Spleen (tissue), 11 donors: ENCODE data around the gene LMF2. TPM values are rescaled to one million over a fixed set of nuclear protein-coding genes. Genes with fewer than 3 reads are reported as not detected.

ENCODE experiments used
- DNase-seq: peaks from one replicate; pipeline ENCODE4 v3.0.0-alpha.2; 2020
- H3K27ac ChIP-seq, 8 donors: fragments of 200-600 bp; sonication (generic) in 7 of 8; 1 replicate in 4 of 8; 2 replicates in 4 of 8; pipeline versions ENCODE4 v1.5.0 to v1.8.0; 2016 to 2021; ENCODE audit warnings: inconsistent platforms in 4 of 8, mild to moderate bottlenecking in 4 of 8, moderate library complexity in 1 of 8
- H3K27me3 ChIP-seq, 7 donors: fragments of 200-600 bp; sonication (generic) in 6 of 7; replicated peaks in 1 of 7; 1 replicate in 4 of 7; 2 replicates in 3 of 7; pipeline versions ENCODE4 v1.5.0 to v1.8.0; 2016 to 2021; ENCODE audit warnings: inconsistent platforms in 3 of 7, mild to moderate bottlenecking in 1 of 7
- H3K36me3 ChIP-seq, 6 donors: fragments of 200-600 bp; sonication (generic) in 5 of 6; 1 replicate in 4 of 6; 2 replicates in 2 of 6; pipeline versions ENCODE4 v1.5.0 to v1.8.0; 2016 to 2021; ENCODE audit warnings: inconsistent platforms in 2 of 6
- H3K4me1 ChIP-seq, 6 donors: fragments of 200-600 bp; sonication (generic) in 5 of 6; 1 replicate in 3 of 6; 2 replicates in 3 of 6; pipeline versions ENCODE4 v1.5.0 to v1.8.0; 2016 to 2021; ENCODE audit warnings: inconsistent platforms in 3 of 6
- H3K4me3 ChIP-seq, 8 donors: fragments of 200-600 bp; sonication (generic) in 7 of 8; 1 replicate in 4 of 8; 2 replicates in 4 of 8; pipeline versions ENCODE4 v1.5.0 to v1.8.0; 2016 to 2021; ENCODE audit warnings: inconsistent platforms in 4 of 8, mild to moderate bottlenecking in 4 of 8, moderate library complexity in 2 of 8
- H3K9me3 ChIP-seq, 8 donors: fragments of 200-600 bp; sonication (generic) in 7 of 8; 1 replicate in 4 of 8; 2 replicates in 4 of 8; pipeline versions ENCODE4 v1.5.0 to v1.8.0; 2016 to 2021; ENCODE audit warnings: inconsistent platforms in 4 of 8
- POLR2A ChIP-seq, 3 donors: fragments of 450-650 bp; IDR thresholded peaks; one replicate each; pipeline ENCODE4 v1.5.1; 2017; ENCODE audit warnings: antibody characterized with exemption in 3 of 3, mild to moderate bottlenecking in 1 of 3
- POLR2AphosphoS5 ChIP-seq, 3 donors: sonication (generic); formaldehyde crosslinking; IDR thresholded peaks; one replicate each; pipeline ENCODE4 v1.5.1; 2017; ENCODE audit warnings: antibody characterized with exemption in 3 of 3
- WGBS, 5 donors: extraction: QIAGEN DNeasy Blood & Tissue Kit in 3 of 5; methylation state at CpG; one replicate each; pipeline versions ENCODE4 v1.1.5 to v1.1.7; 2013 to 2018; 5-methylcytosine and 5-hydroxymethylcytosine counted together
- intact Hi-C: fragments of 100-400 bp; cut with DNase I; formaldehyde crosslinking; loops from one replicate; pipeline ENCODE4 v1.15.0; 2023; ENCODE audit warnings: low total_unique reads
- polyA plus RNA-seq, 3 donors: library from polyadenylated mRNA; stranded (reverse); fragments of 200-250 nt; gene quantifications; one replicate each; pipeline ENCODE4 v1.2.1, GENCODE V29; 2013
- total RNA-seq, 7 donors: library from RNA; depleted of rRNA in 3 of 7; stranded (reverse); fragments of >200 nt in 3 of 7; fragmentation: NEBNext Ultra II Directional in 4 of 7; extraction: Animal tissue kit (Norgen Biotek cat#: 25700) in 4 of 7; gene quantifications; one replicate each; pipeline versions ENCODE4 v1.1.0 to v1.2.1, GENCODE V29; 2016 to 2021
- TF ChIP-seq, protein P1 (sequence below), 11 experiments: fragments of 200-600 bp in 7 of 11; fragments of 450-650 bp in 4 of 11; sonication (generic) in 4 of 11; IDR thresholded peaks in 8 of 11; conservative IDR thresholded peaks in 3 of 11; 1 replicate in 7 of 11; 2 replicates in 4 of 11; pipeline versions ENCODE4 v1.4.0 to v1.8.0; 2016 to 2021; ENCODE audit warnings: antibody characterized with exemption in 11 of 11, inconsistent platforms in 4 of 11, mild to moderate bottlenecking in 1 of 11
- donor health status: healthy with polysubstance abuse.
- donor health status: DM: no; HTN: no; CAD: no; lungs with moderate emphysema.
- donor health status: DM: no; HTN: no; CAD: no.
- donor health status: Bipolar disorder and iron deficiency.
- donor health status: healthy.
- donor health status: DM: no; HTN: no; CAD: no.
- donor health status: DM: yes; HTN: yes; CAD: no.

Gene LMF2
- total and polyA plus RNA-seq, 10 donors = 36.6 to 81.1 (median 70.0) TPM

GRCh38 chr22:50459016-50459415 is 48.5 kb downstream of the LMF2 start:
- TF ChIP-seq POLR2AphosphoS5 (IDR thresholded peaks at IDR 0.05) = peak in 2 of 3 donors; percentile 7 to 43
- TF ChIP-seq, protein P1, sequence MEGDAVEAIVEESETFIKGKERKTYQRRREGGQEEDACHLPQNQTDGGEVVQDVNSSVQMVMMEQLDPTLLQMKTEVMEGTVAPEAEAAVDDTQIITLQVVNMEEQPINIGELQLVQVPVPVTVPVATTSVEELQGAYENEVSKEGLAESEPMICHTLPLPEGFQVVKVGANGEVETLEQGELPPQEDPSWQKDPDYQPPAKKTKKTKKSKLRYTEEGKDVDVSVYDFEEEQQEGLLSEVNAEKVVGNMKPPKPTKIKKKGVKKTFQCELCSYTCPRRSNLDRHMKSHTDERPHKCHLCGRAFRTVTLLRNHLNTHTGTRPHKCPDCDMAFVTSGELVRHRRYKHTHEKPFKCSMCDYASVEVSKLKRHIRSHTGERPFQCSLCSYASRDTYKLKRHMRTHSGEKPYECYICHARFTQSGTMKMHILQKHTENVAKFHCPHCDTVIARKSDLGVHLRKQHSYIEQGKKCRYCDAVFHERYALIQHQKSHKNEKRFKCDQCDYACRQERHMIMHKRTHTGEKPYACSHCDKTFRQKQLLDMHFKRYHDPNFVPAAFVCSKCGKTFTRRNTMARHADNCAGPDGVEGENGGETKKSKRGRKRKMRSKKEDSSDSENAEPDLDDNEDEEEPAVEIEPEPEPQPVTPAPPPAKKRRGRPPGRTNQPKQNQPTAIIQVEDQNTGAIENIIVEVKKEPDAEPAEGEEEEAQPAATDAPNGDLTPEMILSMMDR (IDR thresholded peaks at IDR 0.05 in 8 of 11, conservative IDR thresholded peaks at IDR 0.05 in 3 of 11) = no peak
- Histone ChIP-seq H3K4me3 (no peak overlapping the region), H3K4me1 (no peaks in the 10 kb centered on the region), H3K27ac (no peak overlapping the region), H3K27me3 (no peaks in the 10 kb centered on the region), H3K36me3 (peaks cover 0 to 100% (median 96%) of the 10 kb centered on the region in 6 donors), H3K9me3 (no peaks in the 10 kb centered on the region)
- DNase-seq = no peak
- 90 to 95% (median 92%) methylated on average over 22 of the region's 22 CpGs for WGBS, 5 donors
- intact Hi-C loops = no loop called here

DNA sequence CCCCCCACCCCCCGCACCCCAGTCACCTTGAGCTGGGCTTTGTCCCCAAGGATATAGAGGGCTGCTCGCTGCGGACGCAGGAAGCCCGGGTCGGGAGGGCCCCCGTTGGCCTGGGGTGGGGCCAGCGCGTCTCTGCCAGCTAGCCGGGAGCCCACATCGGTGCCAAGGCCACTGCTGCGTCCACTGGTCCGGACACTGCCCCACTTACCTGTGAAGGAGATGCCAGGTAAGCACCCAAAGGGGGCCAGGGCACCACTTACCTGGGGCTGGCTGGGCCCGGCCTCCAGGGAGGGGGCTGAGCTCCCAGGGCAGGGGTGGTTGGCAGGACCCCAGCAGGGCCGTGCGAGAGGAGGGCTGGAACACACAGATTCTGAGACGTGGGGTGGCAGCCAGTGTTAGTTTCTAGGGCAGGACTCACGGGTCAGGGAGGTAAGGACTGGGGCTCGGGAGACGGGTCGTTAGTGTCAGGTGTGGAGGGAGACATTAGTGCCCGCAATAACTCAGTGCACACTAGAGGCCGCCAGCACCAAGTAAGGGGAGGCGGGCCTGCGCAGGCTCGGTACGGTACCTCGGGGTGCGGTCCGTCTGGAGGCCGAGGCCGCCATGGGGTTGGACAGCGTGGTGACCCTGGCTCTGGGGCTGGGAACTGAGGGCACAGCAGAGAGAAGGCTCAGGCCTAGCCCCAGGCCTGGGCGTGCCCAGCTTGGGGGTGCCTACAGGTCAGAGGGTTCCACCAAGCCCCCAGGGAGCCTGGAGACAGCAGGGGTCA is 50.9 kb downstream of the LMF2 start:
- no peak overlapping the region for H3K27ac ChIP-seq
- no peaks in the 10 kb centered on the region for H3K27me3 ChIP-seq
- H3K4me3 ChIP-seq = no peak overlapping the region
- DNase-seq = no peak
- TF ChIP-seq POLR2A (IDR thresholded peaks at IDR 0.05) (no peak), POLR2AphosphoS5 (IDR thresholded peaks at IDR 0.05) (peak in 1 of 3 donors; percentile 62)
- TF ChIP-seq, protein P1 (IDR thresholded peaks at IDR 0.05 in 8 of 11, conservative IDR thresholded peaks at IDR 0.05 in 3 of 11) = no peak
- no peaks in the 10 kb centered on the region for H3K9me3 ChIP-seq
- H3K36me3 ChIP-seq = peaks cover 0 to 100% (median 79%) of the 10 kb centered on the region in 6 donors
- H3K4me1 ChIP-seq = no peaks in the 10 kb centered on the region
- WGBS, 5 donors = 85 to 92% (median 89%) methylated on average over 20 to 34 of the region's 34 CpGs
- intact Hi-C loops = no loop called here

DNA sequence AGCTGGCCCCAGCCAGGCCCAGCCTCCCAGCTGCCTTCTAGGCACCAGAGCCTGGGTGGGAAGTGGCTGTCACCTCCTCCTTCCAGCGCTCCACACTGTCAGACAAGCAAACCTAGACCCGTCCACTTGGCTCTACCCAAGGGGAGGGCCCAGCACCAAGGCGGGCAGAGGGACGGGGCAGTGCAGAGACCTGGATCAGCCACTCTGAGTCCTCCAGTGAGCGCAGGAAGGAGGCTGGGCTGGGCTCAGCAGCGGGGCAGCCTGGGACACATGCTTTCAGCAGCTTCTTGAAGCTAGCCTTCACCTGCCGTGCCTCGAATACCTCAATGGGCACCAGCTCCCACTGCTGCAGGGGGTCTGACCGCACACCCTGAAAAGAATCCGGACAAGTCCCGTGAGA is 51.5 kb downstream of the LMF2 start:
- Histone ChIP-seq H3K4me3 (no peak overlapping the region), H3K27me3 (no peaks in the 10 kb centered on the region), H3K9me3 (no peaks in the 10 kb centered on the region), H3K4me1 (no peaks in the 10 kb centered on the region), H3K27ac (no peak overlapping the region), H3K36me3 (peaks cover 0 to 100% (median 73%) of the 10 kb centered on the region in 6 donors)
- intact Hi-C loops = no loop called here
- 92 to 98% (median 97%) methylated on average over 10 to 11 of the region's 11 CpGs for WGBS, 5 donors
- DNase-seq = no peak
- TF ChIP-seq, protein P1 (IDR thresholded peaks at IDR 0.05 in 8 of 11, conservative IDR thresholded peaks at IDR 0.05 in 3 of 11) = no peak
- no peak for TF ChIP-seq POLR2A (IDR thresholded peaks at IDR 0.05)
- TF ChIP-seq POLR2AphosphoS5 (IDR thresholded peaks at IDR 0.05) = no peak

- Histone ChIP-seq H3K4me1 (no peaks in the 10 kb centered on the region), H3K4me3 (no peak overlapping the region), H3K27me3 (no peaks in the 10 kb centered on the region), H3K36me3 (peaks cover 0 to 100% (median 70%) of the 10 kb centered on the region in 6 donors), H3K27ac (no peak overlapping the region), H3K9me3 (no peaks in the 10 kb centered on the region)
- WGBS, 5 donors = 95 to 98% (median 97%) methylated on average over 13 to 18 of the region's 18 CpGs
- DNase-seq = no peak
- TF ChIP-seq, protein P1 (IDR thresholded peaks at IDR 0.05 in 8 of 11, conservative IDR thresholded peaks at IDR 0.05 in 3 of 11) = no peak
- TF ChIP-seq POLR2A (IDR thresholded peaks at IDR 0.05) = no peak
- TF ChIP-seq POLR2AphosphoS5 (IDR thresholded peaks at IDR 0.05) = peak in 1 of 3 donors; percentile 34
- intact Hi-C loops = no loop called here
These were observed 52.3 kb downstream of the LMF2 start for GRCh38 chr22:50455201-50455600.
